Kidney epithelial cell (primary cell): ENCODE measurements around the gene NCR3LG1. TPM values are rescaled to one million over a fixed set of nuclear protein-coding genes. Genes with fewer than 3 reads are reported as not detected.
A peak's percentile ranks its signal among the peaks of the same experiment; 100 is the strongest.

Experiments
- DNase-seq: peaks from one replicate; pipeline ENCODE4 v3.0.0-alpha.2; 2010; ENCODE audit warnings: low read depth
- H3K27me3 ChIP-seq: 2 replicates; pipeline ENCODE4 v1.6.0; 2011; ENCODE audit warnings: low read length; ENCODE audit not compliant: control insufficient read depth, insufficient read depth
- H3K36me3 ChIP-seq: 2 replicates; pipeline ENCODE4 v1.5.1; 2011; ENCODE audit warnings: low read length; ENCODE audit not compliant: control insufficient read depth, insufficient read depth
- H3K4me3 ChIP-seq: 2 replicates; pipeline ENCODE4 v1.5.1; 2011; ENCODE audit warnings: low read depth, mild to moderate bottlenecking, control low read depth, low read length
- CTCF ChIP-seq: IDR thresholded peaks from 2 replicates; pipeline ENCODE4 v1.5.1; 2011; ENCODE audit warnings: mild to moderate bottlenecking, moderate library complexity, low read length, control low read depth, inconsistent platforms; ENCODE audit not compliant: insufficient read depth, poor library complexity, severe bottlenecking
- total RNA-seq: library from RNA; depleted of rRNA; stranded (reverse); fragments of >200 nt; gene quantifications from 2 replicates; pipeline ENCODE4 v1.2.3, GENCODE V29; 2015

Gene NCR3LG1
- total RNA-seq: 10.1 and 11.4 TPM in 2 replicates

- Histone ChIP-seq H3K36me3 (no peaks in the 10 kb centered on the region), H3K4me3 (peak within 1 kb of the TSS; percentile 58), H3K27me3 (peaks cover 3% of the 10 kb centered on the region)
- peak; percentile 10 for DNase-seq
- no peak for TF ChIP-seq CTCF
These were observed at the start of gene NCR3LG1 for GRCh38 chr11:17351510-17352176. NCR3LG1 (plus strand) TSS chr11:17351800; CDS start chr11:17351970, 170 bp downstream.

- H3K4me3 ChIP-seq: no peak overlapping the region
- no peaks in the 10 kb centered on the region for H3K27me3 ChIP-seq
- no peaks in the 10 kb centered on the region for H3K36me3 ChIP-seq
- DNase-seq: no peak
- no peak for TF ChIP-seq CTCF
These were observed 38.0 kb upstream of the NCR3LG1 start for GRCh38 chr11:17313349-17314231.

- H3K27me3 ChIP-seq: no peaks in the 10 kb centered on the region
- H3K36me3 ChIP-seq: no peaks in the 10 kb centered on the region
- no peak overlapping the region for H3K4me3 ChIP-seq
- peak; percentile 18 for DNase-seq
- no peak for TF ChIP-seq CTCF
These were observed 37.4 kb upstream of the NCR3LG1 start for GRCh38 chr11:17314232-17314547.

GRCh38 chr11:17314904-17315426, 36.6 kb upstream of the NCR3LG1 start:
- Histone ChIP-seq H3K4me3 (no peak overlapping the region), H3K27me3 (no peaks in the 10 kb centered on the region), H3K36me3 (no peaks in the 10 kb centered on the region)
- no peak for DNase-seq
- TF ChIP-seq CTCF: no peak

- no peak for TF ChIP-seq CTCF
- Histone ChIP-seq H3K36me3 (no peaks in the 10 kb centered on the region), H3K4me3 (no peak overlapping the region), H3K27me3 (no peaks in the 10 kb centered on the region)
- DNase-seq: no peak
These were observed 22.6 kb upstream of the NCR3LG1 start for GRCh38 chr11:17328871-17329494.
